Right lobe of liver (tissue), 6 donors: ENCODE data around the gene SCN4A. TPM values are rescaled to one million over a fixed set of nuclear protein-coding genes. Genes with fewer than 3 reads are reported as not detected.

Experiments
- ATAC-seq, 4 donors: fragments of 200-7000 bp; cut with Tn5 transposase; one replicate each; pipeline ENCODE4 v1.9.1; 2020; ENCODE audit warnings: mild to moderate bottlenecking in 4 of 4, moderate library complexity in 4 of 4
- DNase-seq, 3 donors: peaks; one replicate each; pipeline ENCODE4 v3.0.0-alpha.2; 2020
- H3K27ac ChIP-seq, 3 donors: fragments of 200-600 bp; one replicate each; pipeline ENCODE4 v1.8.0; 2022
- H3K27me3 ChIP-seq, 2 donors: fragments of 200-600 bp; one replicate each; pipeline ENCODE4 v1.8.0; 2022
- H3K36me3 ChIP-seq, 4 donors: fragments of 200-600 bp; sonication (generic) in 1 of 4; one replicate each; pipeline versions ENCODE4 v1.5.1 to v1.8.0; 2017 to 2022; ENCODE audit warnings: control low read depth in 1 of 4
- H3K4me1 ChIP-seq, 4 donors: fragments of 200-600 bp; sonication (generic) in 1 of 4; one replicate each; pipeline versions ENCODE4 v1.5.1 to v1.8.0; 2017 to 2022; ENCODE audit warnings: control low read depth in 1 of 4
- H3K4me3 ChIP-seq, 3 donors: fragments of 200-600 bp; one replicate each; pipeline ENCODE4 v1.8.0; 2022
- H3K9me3 ChIP-seq, 4 donors: fragments of 200-600 bp; sonication (generic) in 1 of 4; one replicate each; pipeline versions ENCODE4 v1.5.1 to v1.8.0; 2017 to 2022; ENCODE audit warnings: control low read depth in 1 of 4
- POLR2A ChIP-seq: fragments of 450-650 bp; IDR thresholded peaks from one replicate; pipeline ENCODE4 v1.6.1; 2017; ENCODE audit warnings: antibody characterized with exemption, mild to moderate bottlenecking
- WGBS: methylation state at CpG from one replicate; pipeline ENCODE4 v1.1.6; 2018; ENCODE audit warnings: low coverage, low lambda C conversion rate; ENCODE audit not compliant: insufficient coverage; ENCODE audit errors: missing lambda C conversion rate; 5-methylcytosine and 5-hydroxymethylcytosine counted together
- intact Hi-C, 2 donors: fragments of 100-400 bp; cut with DNase I; formaldehyde crosslinking; loops; one replicate each; pipeline versions ENCODE4 v1.11.2 to v1.14.1; 2022
- total RNA-seq, 6 experiments: library from RNA; depleted of rRNA in 2 of 6; stranded (reverse); fragments of >200 nt in 2 of 6; fragmentation: NEBNext Ultra II Directional in 3 of 6; extraction: Animal tissue kit (Norgen Biotek cat#: 25700) in 3 of 6; gene quantifications; one replicate each; pipeline versions ENCODE4 v1.1.0 to v1.2.4, GENCODE V29; 2016 to 2023
- TF ChIP-seq, protein P1 (sequence below), 4 donors: fragments of 200-600 bp in 3 of 4; fragments of 450-650 bp in 1 of 4; IDR thresholded peaks; one replicate each; pipeline versions ENCODE4 v1.5.1 to v1.8.0; 2016 to 2022; ENCODE audit warnings: antibody characterized with exemption in 4 of 4, mild to moderate bottlenecking in 2 of 4
- donor health status: DM: no; HTN: yes; CAD: no.
- donor health status: DM: no; HTN: no; CAD: no.
- donor health status: DM: no; HTN: no; CAD: no.
- donor health status: DM: no; HTN: yes; CAD: no.
- donor health status: DM: no; HTN: yes; CAD: no.

SCN4A gene
- total RNA-seq, 6 experiments from 2014 or later, result 0.10 to 1.4 (median 0.20) TPM

DNA sequence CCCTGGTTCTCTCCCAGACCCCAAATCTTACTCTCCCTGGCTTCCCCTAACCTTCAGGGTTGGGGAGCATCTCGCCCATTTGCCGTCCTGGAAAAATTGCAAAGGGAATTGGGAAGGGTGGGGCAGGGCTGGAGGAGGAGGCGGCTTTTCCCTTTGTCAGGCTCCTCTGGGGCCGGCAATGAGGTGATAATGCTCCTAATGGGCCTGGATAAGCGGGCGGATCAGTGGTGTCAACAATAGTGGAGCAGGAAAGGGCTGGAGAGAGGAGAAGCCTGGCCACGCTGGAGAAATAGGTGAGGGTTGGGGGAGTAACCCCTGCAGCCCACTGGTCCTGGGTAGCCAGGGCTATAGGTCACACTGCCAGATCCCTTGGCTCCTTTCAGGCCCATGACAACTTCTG, 12.3 kb downstream of the SCN4A start:
- intact Hi-C loops, result no loop called here
- WGBS, result 68% methylated on average over 6 of the region's 7 CpGs

DNA sequence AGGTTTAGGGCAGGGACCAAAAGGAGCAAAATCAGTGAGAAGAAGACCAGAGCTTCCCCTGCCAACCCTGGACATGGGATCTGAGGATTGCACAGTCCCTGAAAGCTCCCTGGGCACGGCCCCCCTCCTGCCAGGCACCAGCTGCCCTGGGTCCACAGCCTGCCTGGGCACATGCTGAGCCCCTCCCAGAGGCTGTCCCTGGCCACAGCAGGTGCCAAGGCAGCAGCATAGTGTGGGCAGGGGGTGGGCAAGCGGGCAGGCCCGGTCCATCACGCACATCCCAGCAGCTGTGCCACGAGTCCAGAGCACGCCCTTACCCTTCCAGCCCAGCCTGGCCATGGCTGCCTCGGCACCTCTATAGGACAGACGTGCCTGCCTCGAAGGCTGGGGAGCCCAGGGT, 12.7 kb downstream of the SCN4A start:
- no peak for DNase-seq
- ATAC-seq, result no peak
- Histone ChIP-seq H3K4me3 (no peak overlapping the region), H3K36me3 (no peaks in the 10 kb centered on the region), H3K27me3 (no peaks in the 10 kb centered on the region), H3K4me1 (no peaks in the 10 kb centered on the region), H3K27ac (no peak overlapping the region), H3K9me3 (no peaks in the 10 kb centered on the region)
- intact Hi-C loops, result no loop called here
- WGBS, result no CpG with 5 or more reads among the region's 9 CpGs
- TF ChIP-seq, protein P1, sequence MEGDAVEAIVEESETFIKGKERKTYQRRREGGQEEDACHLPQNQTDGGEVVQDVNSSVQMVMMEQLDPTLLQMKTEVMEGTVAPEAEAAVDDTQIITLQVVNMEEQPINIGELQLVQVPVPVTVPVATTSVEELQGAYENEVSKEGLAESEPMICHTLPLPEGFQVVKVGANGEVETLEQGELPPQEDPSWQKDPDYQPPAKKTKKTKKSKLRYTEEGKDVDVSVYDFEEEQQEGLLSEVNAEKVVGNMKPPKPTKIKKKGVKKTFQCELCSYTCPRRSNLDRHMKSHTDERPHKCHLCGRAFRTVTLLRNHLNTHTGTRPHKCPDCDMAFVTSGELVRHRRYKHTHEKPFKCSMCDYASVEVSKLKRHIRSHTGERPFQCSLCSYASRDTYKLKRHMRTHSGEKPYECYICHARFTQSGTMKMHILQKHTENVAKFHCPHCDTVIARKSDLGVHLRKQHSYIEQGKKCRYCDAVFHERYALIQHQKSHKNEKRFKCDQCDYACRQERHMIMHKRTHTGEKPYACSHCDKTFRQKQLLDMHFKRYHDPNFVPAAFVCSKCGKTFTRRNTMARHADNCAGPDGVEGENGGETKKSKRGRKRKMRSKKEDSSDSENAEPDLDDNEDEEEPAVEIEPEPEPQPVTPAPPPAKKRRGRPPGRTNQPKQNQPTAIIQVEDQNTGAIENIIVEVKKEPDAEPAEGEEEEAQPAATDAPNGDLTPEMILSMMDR (IDR thresholded peaks at IDR 0.05), result no peak
- no peak for TF ChIP-seq POLR2A

More for the DNA sequence above, 12.3 kb downstream of the SCN4A start:
- DNase-seq, result no peak
- Histone ChIP-seq H3K4me1 (no peaks in the 10 kb centered on the region), H3K27ac (no peak overlapping the region), H3K4me3 (no peak overlapping the region), H3K9me3 (no peaks in the 10 kb centered on the region), H3K36me3 (no peaks in the 10 kb centered on the region), H3K27me3 (no peaks in the 10 kb centered on the region)
- TF ChIP-seq, protein P1 (IDR thresholded peaks at IDR 0.05), result no peak
- no peak for ATAC-seq

DNA sequence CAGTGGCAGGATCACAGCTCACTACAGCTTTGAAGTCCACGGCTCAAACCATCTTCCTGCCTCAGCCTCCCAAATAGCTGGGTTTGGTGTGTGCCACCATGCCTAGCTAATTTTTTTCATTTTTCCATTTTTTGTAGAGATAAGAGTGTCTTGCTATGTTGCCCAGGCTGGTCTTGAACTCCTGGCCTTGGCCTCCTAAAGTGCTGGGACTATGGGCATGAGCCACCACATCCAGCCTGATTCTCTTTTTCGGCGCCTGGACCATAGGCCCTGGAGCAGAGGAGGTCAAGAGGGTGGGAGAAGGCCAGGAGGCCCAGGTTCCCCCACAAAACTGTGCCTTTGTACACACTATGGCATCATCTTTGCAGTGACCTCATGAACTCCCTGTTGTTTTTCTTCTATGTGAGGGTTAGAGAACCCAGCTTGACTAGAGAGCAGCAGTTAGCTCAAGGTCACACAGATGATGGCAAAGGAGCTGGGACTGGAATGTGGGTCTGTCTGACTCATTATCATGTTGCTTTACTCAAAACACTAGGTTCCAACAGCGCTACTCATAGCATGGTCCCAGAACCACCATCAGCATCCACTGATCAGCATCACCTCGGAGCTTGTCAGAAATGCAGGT, 16.3 kb downstream of the SCN4A start:
- 87% methylated on average over 3 of the region's 5 CpGs for WGBS
- no peak for TF ChIP-seq POLR2A
- TF ChIP-seq, protein P1 (IDR thresholded peaks at IDR 0.05), result no peak
- no peak for ATAC-seq
- H3K4me3 ChIP-seq, result no peak overlapping the region
- no peaks in the 10 kb centered on the region for H3K36me3 ChIP-seq
- intact Hi-C loops, result no loop called here
- DNase-seq, result no peak
- H3K27me3 ChIP-seq, result no peaks in the 10 kb centered on the region
- H3K27ac ChIP-seq, result no peak overlapping the region
- no peaks in the 10 kb centered on the region for H3K4me1 ChIP-seq
- no peaks in the 10 kb centered on the region for H3K9me3 ChIP-seq

DNA sequence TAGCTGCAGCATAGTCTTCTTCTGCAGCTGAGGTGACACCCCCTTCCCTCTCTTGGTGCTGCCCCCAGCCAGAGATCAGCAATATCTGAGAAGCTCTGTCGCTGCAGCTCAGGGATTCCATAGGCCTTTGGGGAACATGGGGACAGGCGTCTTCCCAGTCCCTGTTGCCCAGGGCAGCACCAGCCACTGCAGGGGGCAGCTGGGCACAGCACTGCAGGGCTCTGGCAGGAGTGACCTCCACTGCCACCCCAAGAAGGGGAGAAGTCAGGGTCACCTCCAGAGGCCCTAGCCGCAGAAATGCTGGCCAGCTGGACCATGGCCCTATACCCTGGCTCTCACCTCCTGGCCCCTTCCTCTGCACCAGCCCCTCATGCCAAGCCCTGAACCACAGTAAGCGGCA, 16.9 kb downstream of the SCN4A start:
- Histone ChIP-seq H3K36me3 (no peaks in the 10 kb centered on the region), H3K4me3 (no peak overlapping the region), H3K4me1 (no peaks in the 10 kb centered on the region), H3K27me3 (no peaks in the 10 kb centered on the region), H3K9me3 (no peaks in the 10 kb centered on the region), H3K27ac (no peak overlapping the region)
- no peak for DNase-seq
- TF ChIP-seq, protein P1 (IDR thresholded peaks at IDR 0.05), result no peak
- no peak for TF ChIP-seq POLR2A
- no peak for ATAC-seq
- intact Hi-C loops, result no loop called here
- WGBS, result 53% methylated on average over 2 of the region's 4 CpGs

DNA sequence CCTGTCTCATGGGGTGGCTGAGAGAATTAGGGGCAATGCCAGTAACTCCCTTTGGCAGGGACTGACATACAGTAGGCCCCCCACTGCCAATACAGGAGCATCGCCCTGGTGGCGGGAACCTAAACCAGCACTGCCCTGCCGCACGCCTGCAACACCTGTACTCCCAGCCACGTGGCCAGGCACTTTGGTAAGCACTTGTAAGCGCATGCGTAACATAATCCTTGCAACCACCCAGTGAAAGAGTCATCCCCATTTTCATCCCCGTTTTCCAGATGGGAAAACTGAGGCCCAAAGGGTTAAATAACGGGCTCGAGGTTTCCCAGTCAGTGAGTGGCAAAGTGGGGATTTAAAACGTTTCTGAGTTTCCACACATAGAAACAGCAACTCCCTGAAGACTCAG, 17.5 kb downstream of the SCN4A start:
- no peaks in the 10 kb centered on the region for H3K27me3 ChIP-seq
- TF ChIP-seq, protein P1 (IDR thresholded peaks at IDR 0.05), result no peak
- TF ChIP-seq POLR2A, result no peak
- ATAC-seq, result no peak
- WGBS, result 25% methylated on average over 3 of the region's 11 CpGs
- H3K36me3 ChIP-seq, result no peaks in the 10 kb centered on the region
- H3K27ac ChIP-seq, result no peak overlapping the region
- H3K4me3 ChIP-seq, result no peak overlapping the region
- H3K4me1 ChIP-seq, result no peaks in the 10 kb centered on the region
- intact Hi-C loops, result no loop called here
- no peaks in the 10 kb centered on the region for H3K9me3 ChIP-seq
- no peak for DNase-seq
